GM12874 (cell line): ENCODE data around the gene PLEKHB1.

Experiments
- CTCF ChIP-seq: IDR thresholded peaks from 2 replicates; pipeline ENCODE4 v1.5.1; 2011; ENCODE audit warnings: low read depth, mild to moderate bottlenecking, control low read depth, low read length, moderate library complexity; ENCODE audit not compliant: insufficient read depth

PLEKHB1 gene

GRCh38 chr11:73693899-73694525 lies 47.6 kb downstream of the PLEKHB1 start:
- TF ChIP-seq CTCF: no peak

- no peak for TF ChIP-seq CTCF
Measured at GRCh38 chr11:73705053-73705452, 58.7 kb downstream of the PLEKHB1 start.

GRCh38 chr11:73710964-73711363 lies 64.6 kb downstream of the PLEKHB1 start:
- no peak for TF ChIP-seq CTCF
